ENCODE measurements around the gene ENG. TPM values are rescaled to one million over a fixed set of nuclear protein-coding genes. Genes with fewer than 3 reads are reported as not detected.

The ENG gene
- total RNA-seq (2022), result 0.18 and 0.53 TPM in 2 replicates
- percentile 12 among the genes with signal in this experiment for Bru-seq, nascent RNA
- BruChase-seq, experiment 1, labeled RNA remaining after a 2-hour chase, result percentile 2 among the genes with signal in this experiment
- percentile 10 among the genes with signal in this experiment for BruChase-seq, experiment 2, labeled RNA remaining after a 6-hour chase
- long read RNA-seq, partial matches to known transcripts, result 0 of 1 reads
- long read RNA-seq, other reads (novel, unspliced or antisense), result 1 of 1 reads

DNA sequence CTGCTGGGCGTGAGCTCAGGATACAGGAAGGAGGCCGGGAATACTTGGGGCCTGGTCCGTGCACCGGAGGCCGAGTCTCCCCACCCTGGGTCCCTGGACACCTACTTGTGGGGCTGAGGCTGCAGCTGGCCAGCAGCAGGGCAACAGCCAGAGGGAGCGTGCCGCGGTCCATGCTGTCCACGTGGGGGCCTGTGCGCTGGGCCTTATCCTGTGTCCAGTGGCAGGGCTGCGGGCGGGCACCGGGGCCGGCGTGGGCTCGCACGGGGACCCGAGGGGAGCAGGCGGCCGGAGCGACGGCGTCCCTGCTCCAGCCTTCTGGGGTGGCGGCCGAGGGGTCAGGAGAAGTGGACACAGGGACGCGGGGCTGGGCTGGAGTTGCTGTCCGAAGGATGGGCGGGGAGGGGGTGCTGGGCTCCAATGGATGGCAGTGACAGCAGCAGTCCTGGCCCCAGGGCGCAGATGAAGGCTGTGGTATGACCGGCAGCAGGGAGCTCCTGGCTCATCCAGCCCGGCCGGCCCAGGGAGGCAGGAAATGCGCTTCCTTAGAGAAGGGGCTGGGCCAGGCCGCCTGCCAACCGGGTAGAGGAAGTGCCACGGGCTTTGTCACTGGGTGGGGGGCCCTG is at the start of gene ENG:
ENG (minus strand) TSS at position 475 of the 623 bp plus-strand sequence; CDS start at position 172, 303 bp downstream.
- H3K36me3 Mint-ChIP-seq (ENCODE audit: insufficient read depth, unreplicated experiment), result no peaks in the 10 kb centered on the region
- no TSS peak for BruUV-seq (replicated peaks)
- TF ChIP-seq, protein P1, sequence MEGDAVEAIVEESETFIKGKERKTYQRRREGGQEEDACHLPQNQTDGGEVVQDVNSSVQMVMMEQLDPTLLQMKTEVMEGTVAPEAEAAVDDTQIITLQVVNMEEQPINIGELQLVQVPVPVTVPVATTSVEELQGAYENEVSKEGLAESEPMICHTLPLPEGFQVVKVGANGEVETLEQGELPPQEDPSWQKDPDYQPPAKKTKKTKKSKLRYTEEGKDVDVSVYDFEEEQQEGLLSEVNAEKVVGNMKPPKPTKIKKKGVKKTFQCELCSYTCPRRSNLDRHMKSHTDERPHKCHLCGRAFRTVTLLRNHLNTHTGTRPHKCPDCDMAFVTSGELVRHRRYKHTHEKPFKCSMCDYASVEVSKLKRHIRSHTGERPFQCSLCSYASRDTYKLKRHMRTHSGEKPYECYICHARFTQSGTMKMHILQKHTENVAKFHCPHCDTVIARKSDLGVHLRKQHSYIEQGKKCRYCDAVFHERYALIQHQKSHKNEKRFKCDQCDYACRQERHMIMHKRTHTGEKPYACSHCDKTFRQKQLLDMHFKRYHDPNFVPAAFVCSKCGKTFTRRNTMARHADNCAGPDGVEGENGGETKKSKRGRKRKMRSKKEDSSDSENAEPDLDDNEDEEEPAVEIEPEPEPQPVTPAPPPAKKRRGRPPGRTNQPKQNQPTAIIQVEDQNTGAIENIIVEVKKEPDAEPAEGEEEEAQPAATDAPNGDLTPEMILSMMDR (IDR thresholded peaks at IDR 0.05; ENCODE audit: insufficient read depth in 1 of 2, low read depth in 1 of 2, low read length in 1 of 2, severe bottlenecking in 1 of 2, unreplicated experiment in 1 of 2), result no peak
- Histone ChIP-seq H3K36me3 (ENCODE audit: control insufficient read depth, insufficient read depth, low read length) (no peaks in the 10 kb centered on the region), H3K9me3 (peaks cover 7% of the 10 kb centered on the region), H3K27me3 (replicated peaks; ENCODE audit: control insufficient read depth, insufficient read depth, low read length) (no peaks in the 10 kb centered on the region), H3K4me3 (ENCODE audit: low read depth, low read length) (no peak within 1 kb of the TSS), H3K4me1 (peaks cover 9% of the 10 kb centered on the region; the same call in 1 of the 2 replicates)
- ChIA-PET POLR2A (no interaction called here), CTCF (no interaction called here)
- peaks cover 6% of the 10 kb centered on the region for H3K4me1 Mint-ChIP-seq (ENCODE audit: low read depth, unreplicated experiment)
- no peaks in the 10 kb centered on the region for H3K27me3 Mint-ChIP-seq (ENCODE audit: insufficient read depth, unreplicated experiment)
- no peak within 1 kb of the TSS for H3K4me3 Mint-ChIP-seq (ENCODE audit: unreplicated experiment)
- intact Hi-C loops (cut with micrococcal nuclease; ENCODE audit: unreplicated experiment), result no loop called here
- H3K9me3 Mint-ChIP-seq (ENCODE audit: unreplicated experiment), result peaks cover 6% of the 10 kb centered on the region
- H3K27ac Mint-ChIP-seq (ENCODE audit: unreplicated experiment), result no peak within 1 kb of the TSS
- DNase-seq, result no peak

DNA sequence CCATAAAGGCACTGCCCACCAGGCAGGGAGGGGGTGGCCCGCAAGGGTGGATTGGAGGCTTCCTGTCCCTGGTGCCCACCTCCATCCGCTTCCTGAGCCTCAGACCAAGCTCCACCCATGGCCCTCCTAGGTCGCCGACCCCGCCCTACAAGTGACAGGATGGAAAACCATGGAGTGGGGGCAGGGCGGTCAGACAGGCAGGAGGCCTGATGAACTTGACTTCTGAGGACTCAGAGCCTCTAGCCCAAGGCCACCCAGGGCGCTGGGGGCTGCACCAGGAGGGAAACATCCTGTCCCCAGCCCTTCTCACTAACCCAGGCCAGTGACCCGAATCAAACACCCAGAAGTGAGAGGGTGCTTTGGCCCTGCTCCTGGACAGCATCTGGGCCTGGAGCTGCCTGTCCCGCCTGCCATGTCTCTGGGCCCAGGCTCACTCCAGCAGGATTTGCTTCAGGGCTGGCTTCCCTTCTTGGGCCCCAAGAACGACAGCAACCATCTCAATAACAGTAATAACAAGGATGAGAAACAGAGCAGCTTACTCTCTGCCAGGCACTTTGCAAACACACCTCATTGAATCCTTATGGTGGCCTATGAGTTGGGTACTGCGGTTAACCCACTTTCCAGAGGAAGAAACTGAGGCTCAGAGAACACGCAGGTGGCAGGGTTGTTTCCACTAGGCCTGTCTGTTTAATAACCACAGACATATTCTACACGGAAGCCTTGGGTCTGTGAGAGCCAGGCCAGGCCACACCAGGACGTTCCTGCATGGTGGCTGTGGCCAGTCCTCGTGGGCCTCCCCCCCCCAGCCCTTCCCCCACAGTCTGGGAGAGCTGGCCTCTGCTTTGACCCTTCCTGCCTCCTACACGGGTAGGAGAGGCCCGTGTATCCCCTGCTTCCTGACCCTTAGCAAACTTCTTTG is 49.4 kb upstream of the ENG start:
- H3K27me3 ChIP-seq (replicated peaks; ENCODE audit: control insufficient read depth, insufficient read depth, low read length), result no peaks in the 10 kb centered on the region
- Mint-ChIP-seq H3K36me3 (ENCODE audit: insufficient read depth, unreplicated experiment) (peaks cover 6% of the 10 kb centered on the region), H3K27ac (ENCODE audit: unreplicated experiment) (peak overlapping the region; percentile 47), H3K9me3 (ENCODE audit: unreplicated experiment) (no peaks in the 10 kb centered on the region), H3K4me3 (ENCODE audit: unreplicated experiment) (no peak overlapping the region), H3K27me3 (ENCODE audit: insufficient read depth, unreplicated experiment) (no peaks in the 10 kb centered on the region), H3K4me1 (ENCODE audit: low read depth, unreplicated experiment) (peaks cover 7% of the 10 kb centered on the region)
- ChIA-PET CTCF (no interaction called here), POLR2A (no interaction called here)
- H3K4me3 ChIP-seq (ENCODE audit: low read depth, low read length), result no peak overlapping the region
- intact Hi-C loops (cut with micrococcal nuclease; ENCODE audit: unreplicated experiment), result no loop called here
- no TSS peak for BruUV-seq (replicated peaks)
- no peaks in the 10 kb centered on the region for H3K36me3 ChIP-seq (ENCODE audit: control insufficient read depth, insufficient read depth, low read length)
- H3K4me1 ChIP-seq, result peaks cover 31% of the 10 kb centered on the region
- H3K9me3 ChIP-seq, result no peaks in the 10 kb centered on the region
- TF ChIP-seq, protein P1 (IDR thresholded peaks at IDR 0.05; ENCODE audit: insufficient read depth in 1 of 2, low read depth in 1 of 2, low read length in 1 of 2, severe bottlenecking in 1 of 2, unreplicated experiment in 1 of 2), result no peak
- DNase-seq, result no peak

Measured in Caco-2 (cell line).